Measurements from ENCODE around the gene PI4KA. TPM values are rescaled to one million over a fixed set of nuclear protein-coding genes. Genes with fewer than 3 reads are reported as not detected.
"Not testable (repeated sequence)": the region's sequence is repeated elsewhere in the genome, so short reads cannot be mapped to it uniquely, and the experiment has no call there.

The PI4KA gene
- polyA plus RNA-seq, 3 donors, result 74.5 to 84.6 (median 76.0) TPM

DNA sequence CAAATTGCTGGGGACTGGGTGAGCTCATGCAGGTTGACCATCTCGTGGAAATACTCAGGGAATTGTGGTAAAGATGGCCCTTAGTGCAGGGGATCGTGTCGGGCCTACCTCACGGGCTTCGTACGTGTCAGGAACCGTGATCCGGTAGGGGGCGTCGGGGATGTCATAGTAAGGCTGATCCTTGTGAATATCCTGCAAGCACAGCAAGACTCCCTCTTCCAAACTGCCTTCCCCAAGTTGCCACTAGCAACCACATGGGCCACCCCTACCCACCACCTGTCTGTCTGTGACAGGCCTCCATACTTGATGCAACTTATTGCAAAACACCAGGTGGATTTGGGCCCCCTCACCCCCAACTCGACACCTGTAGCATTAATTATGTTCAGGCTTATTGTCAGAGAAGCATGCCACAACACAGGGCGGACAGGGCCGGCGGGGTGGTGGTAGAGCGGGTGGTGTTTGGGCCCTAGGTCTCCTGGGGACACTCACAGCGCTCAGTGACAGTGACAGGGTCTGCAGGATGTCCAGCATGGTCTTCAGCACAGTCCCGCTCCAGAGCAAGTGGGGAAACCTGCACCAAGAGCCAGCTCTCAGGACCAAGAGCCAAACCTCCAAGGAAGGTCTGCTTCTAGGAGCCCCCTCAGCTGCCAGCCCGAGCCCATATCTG is 107.3 kb downstream of the PI4KA start:
- peak; percentile 4 for DNase-seq

DNA sequence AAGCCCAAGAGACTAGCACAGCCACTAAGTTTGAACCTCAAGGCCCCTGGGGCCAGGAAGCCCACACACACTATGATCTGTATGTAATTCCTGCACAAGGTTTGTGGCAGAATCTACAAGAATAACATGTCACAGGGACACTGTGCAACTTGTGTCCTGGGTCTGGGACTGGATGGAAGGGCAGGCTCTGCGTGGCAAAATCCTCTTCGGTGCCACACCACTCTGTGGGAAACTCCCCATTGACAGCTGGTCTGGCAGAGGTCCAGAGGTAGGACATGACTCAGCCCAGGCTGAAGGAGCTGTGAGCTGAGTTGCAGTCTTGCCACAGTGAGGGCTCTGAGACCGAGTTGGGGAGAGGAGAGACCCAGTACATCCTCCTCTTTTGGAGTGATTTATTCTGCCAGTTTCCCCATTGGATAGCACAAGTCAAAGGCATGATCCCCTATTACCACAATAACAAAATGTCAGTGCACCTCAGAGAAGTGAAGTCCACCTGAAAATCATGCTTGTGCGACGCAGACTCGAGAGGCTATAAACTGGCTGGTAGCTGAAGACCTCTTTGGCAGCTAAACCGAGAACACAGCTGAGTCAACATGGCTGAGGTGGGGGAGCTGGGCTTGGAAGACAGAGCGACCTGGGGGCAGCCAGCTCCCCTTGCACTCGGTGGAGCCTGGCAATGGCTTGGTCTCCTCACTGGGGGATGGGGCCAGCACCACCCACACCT is 108.0 kb downstream of the PI4KA start:
- peak; percentile 9 for DNase-seq

GRCh38 chr22:20749453-20749852 is 109.2 kb downstream of the PI4KA start:
- DNase-seq, result no peak

- no peak for DNase-seq
These were observed 109.7 kb downstream of the PI4KA start for GRCh38 chr22:20748731-20749428.

DNA sequence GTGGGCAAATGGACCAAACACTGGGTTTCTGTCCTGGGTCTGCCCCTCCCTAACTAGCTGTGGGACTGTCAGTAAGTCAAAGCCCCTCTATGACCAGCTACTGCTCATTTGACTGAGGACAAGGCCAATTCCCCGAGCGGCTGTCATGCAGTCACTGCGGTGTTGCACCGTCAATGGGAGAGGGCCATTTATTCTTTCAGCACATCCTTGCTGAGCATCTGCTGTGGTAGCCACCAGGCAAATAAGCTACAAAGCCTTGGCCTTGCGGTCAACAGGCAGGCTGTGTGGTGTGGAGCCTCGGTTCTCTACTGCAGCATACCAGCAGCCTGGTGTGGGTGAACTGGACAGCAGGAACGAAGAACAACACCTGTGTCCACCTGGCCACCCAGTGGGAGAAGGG is 110.5 kb downstream of the PI4KA start:
- DNase-seq, result no peak

GRCh38 chr22:20747223-20747622 is 111.4 kb downstream of the PI4KA start:
- no peak for DNase-seq

DNA sequence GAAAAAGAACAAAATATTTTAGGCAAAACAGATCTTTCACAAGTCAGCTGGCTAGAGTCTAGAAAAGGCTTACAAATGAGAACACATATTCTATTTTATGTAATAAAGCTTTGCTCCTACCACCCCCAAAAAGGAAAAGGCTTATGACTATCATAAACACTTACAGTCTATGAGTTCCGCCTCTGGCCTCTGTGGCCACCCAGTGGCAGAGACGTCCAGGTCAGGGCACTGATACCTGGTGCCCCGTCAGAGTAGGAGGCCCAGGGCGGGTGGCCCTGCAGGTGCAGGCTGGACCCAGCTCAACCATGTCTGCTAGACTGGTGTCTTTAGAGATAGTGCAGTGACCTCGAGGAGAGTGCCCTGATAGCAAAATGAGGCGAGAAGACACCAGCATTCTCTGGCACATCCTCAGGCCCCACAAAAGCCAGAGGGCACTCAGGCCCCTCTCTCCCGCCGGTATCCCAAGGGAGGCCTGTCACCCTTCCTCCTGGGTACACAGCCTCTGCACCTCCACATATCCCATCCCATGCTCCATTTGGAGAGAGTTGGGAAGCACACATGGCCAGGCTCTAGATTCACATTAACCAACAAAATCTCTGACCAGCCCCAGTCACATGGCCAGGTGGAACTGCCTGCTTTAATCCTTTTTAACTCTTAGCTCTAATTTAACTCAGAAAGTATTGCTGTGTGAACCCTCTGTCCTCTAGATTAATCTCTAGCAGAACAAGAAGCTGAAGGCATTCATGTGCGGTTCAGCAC is 112.0 kb downstream of the PI4KA start:
- no peak for DNase-seq

DNA sequence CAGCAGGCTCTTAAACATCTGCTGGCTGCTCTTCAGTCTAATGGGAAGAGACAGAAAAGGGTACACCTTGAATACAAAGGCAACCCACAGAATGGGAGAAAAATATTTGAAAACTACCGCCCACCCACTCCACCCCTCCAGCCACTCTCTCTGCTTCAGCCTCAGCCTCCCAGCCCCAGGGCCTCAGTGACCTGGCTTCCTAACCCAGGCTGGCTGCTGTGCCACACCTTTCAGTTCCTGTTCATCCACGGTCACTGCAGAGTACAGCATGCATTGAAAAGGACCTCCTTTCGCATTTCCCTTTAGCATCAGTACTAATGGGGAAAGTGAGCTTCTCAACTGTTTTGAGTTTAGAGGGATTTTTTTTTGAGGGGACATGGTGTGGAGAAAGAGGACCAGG is 113.5 kb downstream of the PI4KA start:
- DNase-seq, result no peak

DNA sequence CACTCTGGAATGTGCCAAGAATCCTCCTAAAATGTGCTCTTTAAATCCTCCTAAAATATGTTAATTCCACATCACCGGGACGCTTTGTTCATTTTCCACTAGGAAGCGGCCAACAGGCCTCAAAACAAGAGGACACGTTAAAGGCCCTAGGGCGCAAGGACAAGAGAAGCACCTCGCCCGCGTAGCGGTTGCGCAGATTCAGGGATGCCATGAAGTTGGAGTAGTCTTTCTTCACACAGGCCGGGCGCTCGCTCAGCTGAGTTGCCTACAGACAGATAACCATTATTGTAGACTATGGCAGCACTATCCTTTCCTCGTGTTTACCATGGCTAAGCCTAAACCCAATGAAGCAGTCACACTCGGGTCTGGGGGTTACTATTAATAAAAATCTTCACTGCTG is 114.2 kb downstream of the PI4KA start:
- DNase-seq, result no peak

GRCh38 chr22:20742764-20743163 is 115.8 kb downstream of the PI4KA start:
- DNase-seq, result no peak

DNA sequence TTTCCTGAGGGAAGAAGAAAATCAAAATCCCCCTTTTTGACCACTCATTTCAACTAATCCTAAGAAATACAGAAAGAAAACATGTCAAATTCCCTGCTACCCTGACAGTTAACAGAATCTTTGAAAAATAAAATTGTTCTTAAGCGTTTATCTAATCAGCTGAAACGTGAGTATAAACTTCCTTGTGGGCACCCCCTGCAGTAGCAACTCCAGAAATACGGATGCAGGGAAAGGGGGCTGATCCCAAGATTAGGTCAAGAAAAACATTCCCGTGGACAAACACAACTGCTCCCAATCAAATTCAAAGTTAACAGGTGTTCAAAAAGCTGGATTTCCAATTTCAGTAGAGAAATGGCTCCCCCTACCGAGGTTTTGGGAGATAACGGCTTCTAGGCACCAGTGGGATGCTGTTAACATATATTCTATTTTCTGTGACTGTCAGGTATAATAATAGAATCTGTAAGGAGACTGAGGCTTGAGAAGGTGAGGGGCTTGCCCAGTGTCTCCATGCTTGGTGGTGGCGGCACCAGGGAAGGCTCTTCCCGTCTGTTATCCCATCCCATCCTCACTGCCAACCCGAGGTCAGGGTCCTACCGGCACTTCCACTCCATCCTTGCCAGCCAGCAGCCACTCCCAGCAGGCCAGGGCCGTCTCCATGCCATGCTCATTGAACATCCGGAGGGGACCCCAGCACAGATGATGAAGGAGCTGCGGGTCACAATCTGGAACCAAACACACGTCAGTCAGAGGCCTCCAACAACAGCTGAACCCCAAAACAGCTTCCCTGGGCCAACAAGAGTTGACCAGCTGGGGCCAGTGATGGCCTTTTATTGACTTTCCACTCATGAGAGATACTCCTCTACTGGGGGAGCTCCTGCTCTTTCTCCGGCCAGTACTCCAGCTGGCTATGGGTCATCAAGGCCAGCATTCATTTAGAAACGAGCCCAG is 116.7 kb downstream of the PI4KA start:
- peak; percentile 22 for DNase-seq

DNA sequence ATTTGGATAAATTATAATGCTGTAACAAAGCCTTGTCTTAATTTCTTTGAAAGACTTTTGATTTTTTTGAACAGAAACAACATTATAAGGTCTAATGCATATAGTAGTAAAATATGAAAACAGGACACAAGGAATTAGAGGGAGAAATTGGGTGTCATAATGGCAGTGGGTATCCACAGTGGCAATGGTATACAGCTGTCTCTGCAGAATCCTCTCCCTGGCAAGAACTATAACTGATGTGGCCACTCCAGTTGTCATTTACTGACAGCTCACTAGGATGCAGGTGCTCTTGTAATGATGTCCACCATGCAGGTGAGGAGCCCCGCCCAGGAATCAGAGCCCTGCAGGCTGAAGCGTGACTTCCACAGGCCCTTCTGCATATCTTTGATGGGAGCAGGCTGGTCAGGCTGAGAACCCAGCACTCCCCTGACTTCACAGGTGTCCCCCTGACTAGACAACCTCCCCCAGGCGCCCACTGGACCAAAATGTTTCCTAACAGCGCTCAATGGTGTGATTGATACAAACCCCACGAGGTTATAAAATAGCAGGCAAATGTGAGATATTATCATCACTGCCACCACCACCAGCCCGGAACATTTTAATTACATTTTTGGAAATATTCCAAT is 117.5 kb downstream of the PI4KA start:
- DNase-seq, result no peak

DNA sequence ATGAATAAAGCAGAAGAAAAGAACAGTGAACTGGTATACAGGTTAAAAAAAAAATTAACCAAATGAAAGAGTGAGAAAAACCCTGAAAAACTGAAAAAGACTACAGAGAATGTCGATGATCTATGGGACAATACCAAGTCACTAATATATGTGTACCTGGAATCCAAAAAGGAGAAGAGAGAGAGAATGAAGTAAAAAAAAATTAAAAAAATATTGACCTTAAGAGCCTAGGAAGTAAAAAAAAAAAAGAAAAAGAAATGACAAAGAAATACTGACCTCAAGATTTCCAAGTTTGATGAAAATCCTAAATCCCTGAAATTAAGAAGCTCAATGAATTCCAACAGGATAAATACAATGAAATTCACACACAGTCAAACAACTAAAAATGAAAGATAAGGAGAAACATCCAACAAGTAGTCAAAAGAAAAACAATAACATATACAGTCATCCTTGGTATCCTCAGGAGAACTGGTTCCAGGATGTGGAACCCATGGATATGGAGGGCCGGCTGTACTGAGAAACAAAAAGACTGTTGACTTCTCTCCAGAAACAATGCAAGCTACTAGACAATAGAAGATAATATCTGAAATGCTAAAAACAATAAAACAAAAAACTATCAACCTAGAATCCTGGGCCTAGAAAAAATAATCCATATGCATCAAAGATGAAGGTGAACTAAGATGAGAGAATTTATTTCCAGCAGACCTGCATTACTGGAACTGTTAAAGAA is 118.2 kb downstream of the PI4KA start:
- no peak for DNase-seq

- no peak for DNase-seq
These were observed 120.1 kb downstream of the PI4KA start for GRCh38 chr22:20738394-20739089.

DNA sequence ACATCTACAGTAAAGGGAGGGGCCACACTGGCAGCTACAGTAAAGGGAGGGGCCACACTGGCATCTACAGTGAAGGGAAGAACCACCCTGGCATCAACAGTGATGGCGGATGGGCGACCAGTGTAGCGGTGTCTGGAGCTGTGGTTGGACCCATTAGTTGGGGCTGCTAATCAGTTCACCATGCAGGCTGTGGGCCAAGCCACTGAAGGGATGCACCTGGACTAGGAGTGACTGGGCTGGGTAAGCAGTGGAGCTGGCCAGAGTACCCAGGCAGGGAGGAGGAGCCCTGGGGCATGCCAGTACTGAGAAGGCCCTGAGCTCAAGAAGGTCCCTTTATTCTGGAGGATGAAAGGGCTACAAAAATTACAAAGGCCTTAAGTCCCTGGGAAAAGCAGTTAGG is 121.7 kb downstream of the PI4KA start:
- DNase-seq, result not testable (repeated sequence)

DNA sequence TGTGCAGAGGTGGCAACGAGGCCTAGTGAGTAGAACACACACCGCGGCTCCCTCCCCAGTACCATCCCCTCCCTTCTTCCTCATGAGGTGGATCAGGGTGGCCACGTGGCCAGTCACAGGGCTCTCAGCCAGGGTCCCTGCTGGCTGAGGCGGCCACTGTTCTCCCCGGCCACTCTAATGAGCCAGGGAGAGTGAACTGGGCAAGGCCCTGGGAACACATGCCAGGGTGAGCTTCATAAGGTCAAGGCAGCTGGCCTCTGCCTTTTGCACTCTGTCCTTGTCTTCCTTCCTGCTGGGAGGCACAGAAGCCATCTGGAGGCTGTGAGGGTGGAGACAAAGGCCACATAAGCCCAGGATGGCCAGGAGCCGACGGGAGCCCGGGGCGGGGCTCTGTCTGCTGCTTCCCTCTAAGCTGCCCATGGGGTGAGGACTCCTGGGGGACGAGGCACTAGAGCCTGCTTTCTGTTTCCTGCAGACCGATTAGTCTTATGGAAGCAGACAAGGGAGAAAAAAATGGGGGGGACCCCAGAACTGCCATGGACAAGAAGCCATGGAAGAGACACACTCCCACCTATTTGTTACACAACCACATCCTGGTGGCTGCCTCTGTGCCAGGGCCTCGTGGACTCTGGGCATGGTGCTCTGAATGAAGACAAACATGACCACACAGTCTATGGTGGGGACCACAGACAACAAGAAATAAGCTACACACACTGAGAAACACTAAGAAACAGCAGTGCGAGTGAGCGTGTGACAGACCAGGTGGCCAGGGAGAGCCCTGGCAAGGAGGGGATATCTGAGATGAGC is 123.1 kb downstream of the PI4KA start:
- DNase-seq, result not testable (repeated sequence)

GRCh38 chr22:20732431-20732830 is 126.2 kb downstream of the PI4KA start:
- DNase-seq, result not testable (repeated sequence)

DNA sequence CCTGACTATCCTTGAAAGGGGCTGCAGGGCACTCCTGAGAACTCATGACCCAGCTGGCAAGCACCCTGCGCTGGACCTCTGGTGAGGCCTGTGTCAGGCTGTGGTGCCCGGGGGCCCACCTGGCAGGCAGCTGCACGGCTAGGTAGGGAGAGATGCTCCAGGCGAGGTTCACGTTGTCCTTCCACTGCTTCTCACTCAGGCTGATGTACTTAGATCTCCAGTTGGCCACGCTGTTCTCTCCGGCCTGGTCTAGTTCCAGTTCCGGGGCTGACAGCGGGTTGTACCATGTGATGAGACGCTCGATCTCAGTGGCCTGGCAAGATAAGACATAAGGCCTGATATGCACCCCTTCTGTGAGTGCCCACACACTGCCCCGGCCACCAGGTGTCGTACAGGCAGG is 129.4 kb downstream of the PI4KA start:
- DNase-seq, result no peak
